NCI-H345 treated with DMSO at 0.1 percent for 48 hours (cell line): ENCODE measurements around the gene GRHPR.
"Not testable (repeated sequence)": the region's sequence is repeated elsewhere in the genome, so short reads cannot be mapped to it uniquely, and the experiment has no call there.

Experiments used
- DNase-seq: peaks from one replicate; lab custom pipeline; 2025; ENCODE audit not compliant: unreplicated experiment; lab: John Stamatoyannopoulos, UW

GRHPR gene

DNA sequence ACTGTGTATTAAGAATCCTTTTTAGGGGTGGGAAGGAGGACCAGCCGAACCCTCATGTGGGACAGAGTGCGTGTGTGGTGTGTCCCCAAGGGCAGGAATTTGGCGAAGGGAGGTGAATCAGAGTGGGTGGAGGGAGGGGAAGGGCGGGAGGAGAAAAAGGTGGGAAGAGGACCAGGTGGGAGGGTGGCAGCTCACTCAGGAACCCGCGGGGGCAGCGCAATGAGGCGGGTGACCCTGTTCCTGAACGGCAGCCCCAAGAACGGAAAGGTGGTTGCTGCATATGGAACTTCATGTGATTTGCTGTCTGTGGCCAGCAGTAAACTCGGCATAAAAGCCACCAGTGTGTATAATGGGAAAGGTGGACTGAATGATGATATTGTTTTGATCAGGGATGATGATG, 54.4 kb downstream of the GRHPR start:
- DNase-seq, result no peak

DNA sequence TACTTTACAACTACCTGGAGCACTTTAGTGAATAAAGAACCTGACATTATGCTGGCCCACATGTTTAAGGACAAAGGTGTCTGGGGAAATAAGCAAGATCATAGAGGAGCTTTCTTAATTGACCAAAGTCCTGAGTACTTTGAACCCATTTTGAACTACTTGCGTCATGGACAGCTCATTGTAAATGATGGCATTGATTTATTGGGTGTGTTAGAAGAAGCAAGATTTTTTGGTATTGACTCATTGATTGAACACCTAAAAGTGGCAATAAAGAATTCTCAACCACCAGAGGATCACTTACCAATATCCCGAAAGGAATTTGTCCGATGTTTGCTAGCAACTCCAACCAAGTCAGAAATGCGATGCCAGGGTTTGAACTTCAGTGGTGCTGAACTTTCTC, 54.9 kb downstream of the GRHPR start:
- DNase-seq, result not testable (repeated sequence)

DNA sequence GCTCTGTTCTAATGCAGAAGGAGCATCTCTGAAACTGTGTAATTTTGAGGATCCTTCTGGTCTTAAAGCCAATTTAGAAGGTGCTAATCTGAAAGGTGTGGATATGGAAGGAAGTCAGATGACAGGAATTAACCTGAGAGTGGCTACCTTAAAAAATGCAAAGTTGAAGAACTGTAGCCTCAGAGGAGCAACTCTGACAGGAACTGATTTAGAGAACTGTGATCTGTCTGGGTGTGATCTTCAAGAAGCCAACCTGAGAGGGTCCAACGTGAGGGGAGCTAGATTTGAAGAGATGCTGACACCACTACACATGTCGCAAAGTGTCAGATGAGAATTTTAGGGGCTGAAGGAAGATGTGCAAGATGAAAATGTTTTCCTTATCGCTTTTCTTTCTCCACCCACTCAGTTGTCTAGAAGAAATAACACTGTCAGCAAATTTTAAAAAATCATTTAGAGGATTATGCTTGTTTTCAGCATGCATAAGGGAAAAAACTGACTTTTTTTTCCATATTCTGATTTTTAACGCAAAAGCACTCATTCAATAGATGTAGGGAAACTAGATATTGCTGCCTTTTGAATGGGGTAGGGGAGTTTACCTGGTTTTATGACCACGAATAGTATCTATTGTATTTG, 55.6 kb downstream of the GRHPR start:
- not testable (repeated sequence) for DNase-seq

DNA sequence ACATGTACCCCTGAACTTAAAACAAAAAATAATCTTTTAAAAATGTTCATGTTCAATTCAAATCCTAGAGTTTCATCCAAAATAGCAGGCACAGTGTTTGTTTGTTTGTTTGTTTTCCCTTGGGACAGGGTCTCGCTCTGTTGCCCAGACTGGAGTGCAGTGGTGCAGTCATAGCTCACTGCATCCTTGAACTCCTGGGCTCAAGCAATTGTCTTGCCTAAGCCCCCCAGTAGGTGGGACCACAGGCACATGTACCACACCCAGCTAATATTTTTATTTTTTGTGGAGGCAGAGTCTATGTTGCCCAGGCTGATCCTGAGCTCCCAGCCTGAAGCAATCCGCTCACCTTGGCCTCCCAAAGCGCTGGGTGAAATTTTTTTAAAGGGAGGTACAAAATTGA, 58.3 kb downstream of the GRHPR start:
- no peak for DNase-seq

DNA sequence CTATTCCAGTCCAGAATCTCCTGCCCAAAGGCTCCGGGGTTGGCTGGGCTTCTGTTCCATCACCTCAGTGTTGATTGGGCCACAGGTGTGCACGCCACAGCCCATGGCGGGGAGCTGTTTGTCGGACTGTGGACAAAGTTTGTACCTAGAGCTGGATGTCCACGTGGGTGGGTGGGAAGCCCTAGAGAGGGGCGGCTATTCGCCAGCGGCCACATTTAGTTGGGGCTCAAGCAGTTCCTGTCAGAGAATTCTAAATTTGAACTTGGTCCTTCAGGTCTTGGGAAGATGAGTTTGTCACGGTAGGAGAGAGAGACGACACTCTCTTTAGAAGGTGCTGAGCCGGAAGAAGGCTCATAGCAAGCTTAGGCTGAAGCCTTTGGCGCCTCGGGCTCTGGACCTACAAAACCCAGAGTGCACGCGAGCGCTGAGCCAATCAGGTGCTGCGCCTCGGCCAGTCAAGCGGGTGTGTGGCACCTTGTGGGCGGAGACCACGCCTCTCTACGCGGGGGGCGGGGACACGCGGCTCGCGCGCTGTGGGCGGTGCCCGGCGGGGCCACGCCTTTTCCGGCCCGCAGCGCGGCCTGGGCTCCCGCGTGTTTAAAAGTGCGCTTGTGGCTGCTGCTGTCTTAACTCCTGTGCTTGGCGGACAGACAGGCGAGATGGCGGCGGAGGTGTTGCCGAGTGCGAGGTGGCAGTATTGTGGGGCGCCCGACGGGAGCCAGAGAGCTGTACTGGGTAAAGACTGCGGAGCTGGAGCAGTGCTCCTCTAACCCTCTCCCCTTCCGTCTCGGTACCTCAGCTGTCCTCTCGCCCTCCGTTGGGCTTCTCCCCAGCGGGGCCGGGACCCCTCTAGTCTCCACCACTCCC, 63.1 kb downstream of the GRHPR start, which contains the start of gene POLR1E:
POLR1E (plus strand) TSS at position 560 of the 867 bp plus-strand sequence; CDS start at position 660, 100 bp downstream.
- DNase-seq, result peak; percentile 95

DNA sequence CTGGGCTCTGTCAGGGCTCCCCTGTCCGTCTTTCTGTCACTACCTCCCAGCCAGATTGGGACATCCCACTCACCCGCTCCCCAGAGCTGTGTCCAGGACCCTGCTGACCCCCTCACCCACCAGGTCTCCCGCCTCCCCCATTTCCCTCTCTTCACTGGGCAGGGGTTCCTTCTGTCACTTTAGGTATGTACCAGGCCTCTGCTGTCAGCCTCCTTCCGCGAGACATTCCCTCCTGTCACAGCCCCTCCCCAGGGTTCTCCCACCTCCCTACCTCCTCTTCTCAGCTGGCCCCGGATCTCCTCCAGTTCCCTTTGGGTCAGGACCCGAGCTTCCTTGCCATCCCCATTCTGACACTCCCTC, 63.7 kb downstream of the GRHPR start:
- no peak for DNase-seq
